GM19468 (cell line): ENCODE data around the gene LCE3C.
"Not testable (repeated sequence)": the region's sequence is repeated elsewhere in the genome, so short reads cannot be mapped to it uniquely, and the experiment has no call there.

Experiments used
- ATAC-seq: cut with Tn5 transposase; IDR thresholded peaks from one replicate; pipeline ENCODE4 v1.9.1; 2021; ENCODE audit warnings: mild to moderate bottlenecking, moderate library complexity, moderate number of reproducible peaks; ENCODE audit not compliant: unreplicated experiment; ENCODE audit errors: extremely low read depth

LCE3C gene

GRCh38 chr1:152599934-152600333 is at the start of gene LCE3C:
Gene LCE3C, plus strand, starts transcription at chr1:152600234. Its CDS starts 498 bp downstream, at chr1:152600732.
- no peak for ATAC-seq

- no peak for ATAC-seq
Measured at GRCh38 chr1:152565115-152565514, 34.9 kb upstream of the LCE3C start.

DNA sequence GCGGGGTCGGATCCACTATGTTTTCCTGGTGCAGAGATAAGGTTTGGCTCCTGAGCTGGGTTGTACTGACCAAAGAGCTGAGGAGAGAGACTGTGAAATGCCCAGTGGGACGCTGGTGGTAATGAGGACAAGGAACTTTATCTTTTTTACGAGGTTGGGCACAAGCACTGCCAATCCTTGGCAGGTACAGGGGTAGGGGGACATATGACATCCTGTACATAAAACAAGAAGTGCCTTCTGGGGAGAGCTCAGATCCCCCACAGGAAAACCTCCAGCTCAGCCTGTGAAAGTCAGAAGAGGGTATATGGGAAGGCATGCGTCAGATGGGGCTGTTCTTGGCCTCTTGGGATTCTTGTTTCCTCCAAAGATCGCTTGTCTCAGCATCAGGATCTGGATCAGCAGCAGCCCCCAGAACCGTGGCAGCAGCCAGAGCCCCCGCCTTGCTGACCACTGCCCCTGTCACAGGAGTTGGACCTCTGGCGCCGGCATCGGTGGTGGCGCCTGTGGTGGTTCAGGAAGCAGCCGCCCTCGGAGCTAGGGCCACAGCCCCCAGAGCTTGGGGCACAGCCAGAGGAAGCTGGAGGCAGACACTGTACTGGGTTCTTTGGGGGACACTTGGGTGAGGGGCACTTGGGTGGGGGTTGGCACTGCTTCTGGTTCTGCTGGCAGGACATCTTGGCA is 34.4 kb upstream of the LCE3C start:
- ATAC-seq: no peak

GRCh38 chr1:152566681-152567080 is 33.4 kb upstream of the LCE3C start, which contains the start of gene LCE3E:
Gene LCE3E, minus strand, starts transcription at chr1:152566780. Its CDS starts 572 bp downstream, at chr1:152566208.
- no peak for ATAC-seq

GRCh38 chr1:152577168-152577567 is 22.9 kb upstream of the LCE3C start:
- no peak for ATAC-seq

GRCh38 chr1:152579526-152579925 is 20.5 kb upstream of the LCE3C start:
- ATAC-seq: not testable (repeated sequence)

DNA sequence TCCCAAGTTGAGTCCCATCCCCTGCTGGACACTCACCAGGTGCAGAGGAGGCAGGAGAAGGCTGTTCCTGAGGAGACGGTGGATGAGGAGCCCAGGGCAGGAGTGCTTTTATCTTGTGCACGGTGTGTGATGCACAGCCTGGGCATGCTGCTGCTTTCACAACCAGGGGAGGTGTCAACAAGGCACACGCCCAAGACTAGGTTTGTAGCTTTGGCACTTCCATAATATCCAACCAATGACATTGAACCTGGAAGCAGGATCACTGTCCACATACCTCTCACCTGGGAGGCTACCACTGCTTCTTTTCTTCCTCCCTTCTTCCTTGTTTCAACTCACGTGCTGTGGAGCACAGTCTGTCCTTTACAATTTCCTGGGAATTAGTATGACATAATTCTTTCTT is 19.6 kb upstream of the LCE3C start, which contains the start of gene LCE3D:
Gene LCE3D (minus strand): TSS at position 84 of the 400 bp plus-strand sequence. CDS start 580 bp downstream, outside the sequence.
- no peak for ATAC-seq

- ATAC-seq: no peak
Measured at GRCh38 chr1:152582647-152583046, 17.4 kb upstream of the LCE3C start.

DNA sequence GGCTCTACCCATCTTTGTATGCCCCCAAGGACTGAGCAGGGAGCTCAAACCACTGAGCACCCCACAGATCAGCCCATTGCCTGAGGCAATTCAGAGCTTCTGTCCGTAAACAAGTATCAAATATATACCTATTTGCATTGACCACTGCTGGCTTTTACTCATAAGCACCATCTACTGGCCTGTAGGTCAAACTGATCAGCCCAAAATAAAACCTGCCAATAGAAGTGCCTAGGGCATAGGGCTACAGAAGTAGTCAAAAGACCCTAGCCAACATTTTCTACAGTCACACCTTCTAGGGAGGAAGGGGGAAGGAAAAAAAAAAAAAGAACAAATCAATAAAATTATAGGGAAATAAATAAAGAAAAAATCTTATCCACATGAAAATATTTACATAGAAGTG is 14.4 kb upstream of the LCE3C start:
- ATAC-seq: no peak

DNA sequence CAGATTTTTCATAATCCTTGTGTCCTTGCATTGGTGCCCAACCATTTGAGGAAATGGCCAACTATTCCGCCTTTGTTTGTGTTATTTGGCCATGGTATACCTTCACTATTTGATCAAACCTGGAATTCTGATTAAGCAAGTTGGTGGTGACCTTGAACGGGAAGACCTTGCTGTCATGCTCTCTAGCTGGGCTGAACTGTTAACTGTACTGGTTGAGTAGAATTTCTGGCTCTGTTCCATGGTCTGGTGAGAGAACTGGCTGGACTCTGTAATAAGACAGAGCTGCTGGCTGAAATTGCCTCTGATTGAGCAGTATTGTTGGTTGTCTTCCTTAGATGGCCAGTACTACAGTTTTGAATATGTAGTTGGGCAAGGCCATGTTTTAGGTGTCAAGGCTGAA is 3.0 kb upstream of the LCE3C start:
- no peak for ATAC-seq

DNA sequence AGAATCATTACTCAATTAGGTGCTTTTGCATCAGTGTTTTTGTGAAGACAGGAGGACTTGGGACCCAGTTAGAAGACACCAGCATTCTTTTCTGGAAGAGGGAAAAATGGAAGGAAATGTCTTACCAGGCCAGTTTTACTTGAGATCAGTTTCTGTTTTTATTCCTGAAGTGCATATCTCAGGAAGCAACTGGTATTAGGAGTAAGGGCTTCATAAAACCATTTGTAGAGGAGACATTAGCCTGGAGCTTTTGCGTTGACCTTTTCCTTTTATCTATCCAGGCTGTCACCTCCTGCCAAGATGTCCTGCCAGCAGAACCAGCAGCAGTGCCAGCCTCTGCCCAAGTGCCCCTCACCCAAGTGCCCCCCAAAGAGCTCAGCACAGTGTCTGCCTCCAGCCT is 13.5 kb downstream of the LCE3C start, which contains the start of gene LCE3B:
Gene LCE3B (plus strand): TSS at position 301 of the 400 bp plus-strand sequence. CDS start 0 bp downstream, at position 301.
- no peak for ATAC-seq

DNA sequence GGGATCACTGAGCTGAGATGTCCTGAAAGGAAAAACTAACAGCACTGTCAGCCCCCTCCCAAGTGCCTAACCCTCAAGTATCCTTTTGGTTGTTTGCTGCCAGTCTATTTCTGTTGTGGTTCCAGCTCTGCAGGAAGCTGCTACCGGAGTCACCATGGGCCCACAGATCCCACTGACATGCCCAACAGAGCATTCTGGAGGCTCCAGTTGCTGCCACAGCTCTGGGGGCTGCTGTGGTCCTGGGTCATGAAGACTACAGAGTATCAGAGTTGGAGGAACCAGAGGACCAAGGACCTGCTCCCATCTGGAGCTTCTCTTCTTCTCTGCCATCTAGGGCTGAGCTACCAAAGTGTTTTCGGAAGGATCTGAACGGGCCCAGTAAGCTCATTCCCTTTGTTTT is 22.0 kb downstream of the LCE3C start:
- ATAC-seq: no peak

GRCh38 chr1:152622803-152623202 is 22.8 kb downstream of the LCE3C start, which contains the start of gene LCE3A:
Gene LCE3A, minus strand, starts transcription at chr1:152623103. Its CDS starts 0 bp downstream, at chr1:152623103.
- ATAC-seq: no peak

DNA sequence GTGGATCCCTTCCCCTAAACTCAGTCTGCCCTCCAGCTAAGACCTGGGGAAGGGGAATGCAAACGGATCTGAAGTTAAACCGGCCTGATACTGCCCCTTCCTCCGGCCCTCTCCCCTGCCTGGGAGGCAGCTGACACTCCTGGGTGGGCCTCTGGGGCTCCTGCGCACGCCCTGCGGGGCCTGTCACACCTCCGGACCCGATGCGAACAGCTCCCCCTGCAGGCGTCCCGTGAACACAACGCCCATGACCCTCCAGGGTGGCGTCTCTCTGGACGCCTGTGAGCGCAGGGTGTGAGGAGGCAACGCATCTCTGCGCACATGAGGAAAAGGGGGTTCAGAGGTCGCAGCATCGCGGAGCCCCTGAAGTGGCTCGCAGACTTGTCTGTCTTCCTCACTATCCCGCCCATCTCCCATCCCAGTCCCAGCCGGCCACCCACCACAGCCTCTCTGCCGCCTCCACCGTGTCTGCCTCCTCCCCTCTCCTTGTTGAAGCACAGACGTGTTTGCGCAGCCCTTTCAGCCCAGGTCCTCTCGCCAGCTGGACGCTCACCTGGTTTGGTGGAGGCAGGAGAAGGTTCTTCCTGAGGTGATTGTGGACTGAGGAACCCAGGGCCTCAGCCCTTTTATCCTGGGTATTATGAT is 23.3 kb downstream of the LCE3C start:
- ATAC-seq: no peak

GRCh38 chr1:152626744-152627143 is 26.7 kb downstream of the LCE3C start:
- ATAC-seq: no peak

DNA sequence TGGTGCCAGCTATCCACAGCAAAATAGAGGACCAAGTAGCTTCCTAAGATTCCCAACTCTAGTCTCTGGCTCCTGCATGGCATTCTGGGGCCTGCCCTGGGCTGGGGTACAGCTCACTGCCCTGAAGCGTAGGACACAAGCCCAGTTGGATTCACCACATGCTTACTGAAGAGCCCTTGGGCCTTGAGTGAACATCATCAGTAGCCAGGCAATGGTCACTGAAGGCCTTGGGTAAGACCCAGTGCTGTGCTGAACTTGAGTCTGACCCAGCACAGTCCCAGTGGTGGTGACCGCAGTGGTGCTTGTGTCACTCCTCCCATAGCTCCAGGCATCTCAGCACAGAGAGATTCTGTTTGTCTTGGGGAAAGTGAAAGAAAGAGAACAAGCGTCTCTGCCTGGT is 30.6 kb downstream of the LCE3C start:
- ATAC-seq: no peak

- ATAC-seq: no peak
Measured at GRCh38 chr1:152640351-152640750, 40.3 kb downstream of the LCE3C start.

DNA sequence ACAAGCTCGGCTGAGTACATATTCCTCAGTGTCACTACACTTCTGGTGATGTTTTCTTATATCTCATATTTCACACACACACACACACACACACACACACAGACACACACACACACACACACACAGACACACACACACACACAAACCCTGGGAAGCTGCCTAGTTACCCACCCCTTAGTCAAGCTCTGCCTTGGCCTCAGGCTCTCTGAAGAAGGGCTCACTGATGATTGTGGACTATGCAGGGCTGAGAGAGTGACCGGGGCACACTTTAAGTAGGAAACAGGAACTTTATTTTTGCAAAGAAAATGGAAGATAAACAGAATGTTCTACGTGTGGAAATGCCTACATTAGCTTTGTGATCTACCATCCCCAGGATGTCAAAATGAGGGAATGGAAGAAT is 43.9 kb downstream of the LCE3C start:
- no peak for ATAC-seq

GRCh38 chr1:152645146-152645545 is 45.1 kb downstream of the LCE3C start:
- no peak for ATAC-seq

DNA sequence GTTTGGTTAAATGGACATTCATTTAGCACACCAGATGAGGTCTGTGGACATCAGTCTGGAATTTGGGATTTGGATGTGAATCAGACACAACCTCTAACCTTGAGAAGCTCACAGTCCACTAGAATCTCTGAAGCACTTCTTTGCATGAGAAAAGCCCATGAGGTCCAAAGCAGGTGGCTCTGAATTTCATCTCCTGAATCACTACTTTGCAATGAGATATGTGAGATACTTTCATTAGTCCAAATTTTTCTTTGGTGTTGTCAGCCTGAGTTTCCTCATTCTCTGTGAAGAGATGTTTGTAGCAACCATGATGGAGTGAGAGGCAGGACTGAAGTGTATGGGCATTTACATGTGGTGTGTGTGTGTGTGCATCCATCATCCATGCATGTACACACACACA is 46.6 kb downstream of the LCE3C start:
- no peak for ATAC-seq
